AG09319 (cell line): ENCODE results near the gene USPL1.

ENCODE experiments used
- DNase-seq: peaks from one replicate; pipeline ENCODE4 v3.0.0-alpha.2; 2010; ENCODE audit warnings: low read depth; ENCODE audit errors: extremely low read depth
- TF ChIP-seq, protein P1 (sequence below): IDR thresholded peaks from 2 replicates; pipeline ENCODE4 v1.5.1; 2011; ENCODE audit warnings: low read depth, mild to moderate bottlenecking, inconsistent platforms, low read length, moderate library complexity

The USPL1 gene

DNA sequence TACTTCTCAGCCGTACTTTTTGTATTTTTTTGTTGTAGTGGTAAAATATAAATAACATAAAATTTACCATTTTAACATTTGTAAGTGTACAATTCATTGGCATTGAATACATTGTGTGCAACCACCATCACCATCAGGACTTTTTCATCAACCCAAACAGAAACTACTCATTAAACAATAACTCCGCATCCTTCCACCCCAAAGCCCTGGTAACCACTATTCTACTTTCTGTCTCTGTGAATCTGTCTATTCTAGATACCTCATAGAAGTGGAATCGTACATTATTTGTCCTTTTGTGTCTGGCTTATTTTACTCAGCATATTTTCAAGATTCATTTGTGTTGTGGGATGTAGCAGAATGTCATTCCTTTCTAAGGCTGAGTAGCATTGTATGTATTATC, 38.5 kb downstream of the USPL1 start:
- no peak for DNase-seq
- TF ChIP-seq, protein P1, sequence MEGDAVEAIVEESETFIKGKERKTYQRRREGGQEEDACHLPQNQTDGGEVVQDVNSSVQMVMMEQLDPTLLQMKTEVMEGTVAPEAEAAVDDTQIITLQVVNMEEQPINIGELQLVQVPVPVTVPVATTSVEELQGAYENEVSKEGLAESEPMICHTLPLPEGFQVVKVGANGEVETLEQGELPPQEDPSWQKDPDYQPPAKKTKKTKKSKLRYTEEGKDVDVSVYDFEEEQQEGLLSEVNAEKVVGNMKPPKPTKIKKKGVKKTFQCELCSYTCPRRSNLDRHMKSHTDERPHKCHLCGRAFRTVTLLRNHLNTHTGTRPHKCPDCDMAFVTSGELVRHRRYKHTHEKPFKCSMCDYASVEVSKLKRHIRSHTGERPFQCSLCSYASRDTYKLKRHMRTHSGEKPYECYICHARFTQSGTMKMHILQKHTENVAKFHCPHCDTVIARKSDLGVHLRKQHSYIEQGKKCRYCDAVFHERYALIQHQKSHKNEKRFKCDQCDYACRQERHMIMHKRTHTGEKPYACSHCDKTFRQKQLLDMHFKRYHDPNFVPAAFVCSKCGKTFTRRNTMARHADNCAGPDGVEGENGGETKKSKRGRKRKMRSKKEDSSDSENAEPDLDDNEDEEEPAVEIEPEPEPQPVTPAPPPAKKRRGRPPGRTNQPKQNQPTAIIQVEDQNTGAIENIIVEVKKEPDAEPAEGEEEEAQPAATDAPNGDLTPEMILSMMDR = no peak

DNA sequence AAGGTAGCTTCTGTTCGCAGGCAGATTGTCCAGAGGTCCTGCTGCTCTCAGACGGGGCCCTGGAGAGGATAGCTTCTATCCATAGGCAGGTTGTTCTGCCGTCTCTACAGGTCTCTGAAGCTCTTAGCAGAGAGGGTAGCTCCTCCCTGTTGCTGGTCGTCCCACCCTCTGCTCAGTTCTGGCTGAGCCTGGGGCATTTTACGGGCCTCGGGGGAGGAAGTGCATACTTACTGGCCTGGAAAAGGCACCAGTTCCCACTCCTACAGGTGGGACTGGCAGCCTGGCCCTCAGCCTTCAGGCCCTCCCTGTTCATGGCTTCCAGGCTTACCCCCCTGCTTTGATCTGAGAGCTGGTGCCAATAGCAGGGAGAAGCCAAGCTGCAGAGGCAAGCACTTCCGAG, 42.3 kb downstream of the USPL1 start:
- no peak for DNase-seq
- TF ChIP-seq, protein P1 = no peak

DNA sequence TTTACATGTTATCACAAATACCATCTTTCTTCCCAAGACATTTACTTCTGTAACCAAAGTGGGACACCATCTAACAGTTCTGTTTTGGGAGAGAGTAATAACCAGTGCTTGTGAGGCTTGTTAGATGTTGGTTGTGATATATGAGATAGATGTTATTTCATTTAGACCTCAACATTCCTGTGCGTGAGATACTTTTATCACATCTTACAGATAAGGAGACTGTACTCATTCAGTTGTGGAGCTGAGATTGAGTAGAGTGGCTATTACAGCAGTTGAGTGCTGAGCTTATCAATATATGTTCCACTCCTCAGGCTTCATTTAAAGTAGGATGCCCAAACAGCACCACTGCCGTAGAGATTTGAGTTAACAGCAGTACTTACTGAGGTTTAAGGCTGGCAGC, 43.1 kb downstream of the USPL1 start:
- TF ChIP-seq, protein P1 = no peak
- DNase-seq = no peak

DNA sequence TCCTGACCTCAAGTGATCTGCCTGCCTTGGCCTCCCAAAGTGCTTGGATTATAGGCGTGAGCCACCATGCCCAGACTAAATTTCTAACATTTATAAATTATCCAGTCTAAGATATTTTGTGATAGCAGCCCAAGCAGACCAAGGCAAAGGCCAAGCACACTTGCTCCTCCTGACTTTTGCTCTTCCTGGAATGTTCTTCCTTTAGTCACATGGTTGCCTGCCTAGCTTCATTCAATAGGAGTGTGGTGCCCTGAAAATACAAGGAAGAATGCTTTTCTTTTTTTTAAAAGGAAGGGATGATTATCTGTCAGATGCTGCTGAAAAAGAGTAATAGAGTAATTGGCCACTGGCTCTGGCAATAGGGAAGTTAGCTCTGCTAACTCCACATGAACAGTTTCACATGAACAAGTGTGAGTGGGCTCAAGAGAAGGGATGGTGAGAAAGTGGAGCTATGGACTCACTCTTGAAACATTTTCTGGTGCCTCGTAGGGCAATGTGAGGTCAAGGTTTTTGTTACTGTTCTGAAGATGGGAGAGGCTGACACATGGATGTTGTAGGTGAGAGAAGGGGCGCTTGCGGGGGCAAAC, 47.1 kb downstream of the USPL1 start:
- TF ChIP-seq, protein P1 = no peak
- DNase-seq = no peak

DNA sequence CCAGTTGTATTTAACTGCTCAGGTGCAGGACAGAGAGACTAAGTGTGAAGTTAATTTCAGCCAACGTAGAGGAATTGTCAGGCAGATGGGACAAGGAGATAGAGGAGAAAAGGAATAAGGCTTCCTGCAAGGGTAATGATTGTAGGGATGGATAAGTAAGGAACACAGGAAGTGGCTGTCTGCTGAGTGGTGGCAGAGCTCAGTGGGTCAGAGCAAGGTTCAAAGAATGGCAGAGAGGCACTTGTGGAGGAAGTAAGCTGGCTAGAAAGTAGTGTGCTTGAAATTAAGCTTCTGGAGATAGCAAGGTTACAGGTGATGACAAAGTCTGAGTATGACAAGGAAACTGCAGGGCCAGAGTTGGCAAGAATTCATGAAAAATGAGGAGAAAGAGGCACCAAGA, 47.9 kb downstream of the USPL1 start:
- no peak for DNase-seq
- TF ChIP-seq, protein P1 = no peak

DNA sequence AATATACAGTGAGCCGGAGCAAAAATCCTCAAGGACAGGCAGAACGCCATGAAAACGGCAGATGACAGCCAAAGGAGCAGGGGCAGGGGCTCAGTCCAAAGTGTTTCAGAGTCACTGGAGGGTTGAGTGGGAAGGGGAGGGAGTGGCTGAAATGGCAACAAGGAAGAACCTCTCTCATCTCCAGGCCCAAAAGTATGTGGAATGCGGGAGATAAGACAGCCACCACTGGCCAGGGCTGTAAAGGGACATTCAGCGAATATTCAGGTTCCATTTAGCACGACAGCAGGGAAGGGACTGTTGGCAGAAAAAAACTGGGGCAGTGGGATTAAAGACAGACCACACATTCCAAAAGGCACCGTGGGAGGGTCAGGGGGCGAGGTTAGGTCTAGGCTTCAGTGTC, 48.4 kb downstream of the USPL1 start:
- TF ChIP-seq, protein P1 = no peak
- no peak for DNase-seq

DNA sequence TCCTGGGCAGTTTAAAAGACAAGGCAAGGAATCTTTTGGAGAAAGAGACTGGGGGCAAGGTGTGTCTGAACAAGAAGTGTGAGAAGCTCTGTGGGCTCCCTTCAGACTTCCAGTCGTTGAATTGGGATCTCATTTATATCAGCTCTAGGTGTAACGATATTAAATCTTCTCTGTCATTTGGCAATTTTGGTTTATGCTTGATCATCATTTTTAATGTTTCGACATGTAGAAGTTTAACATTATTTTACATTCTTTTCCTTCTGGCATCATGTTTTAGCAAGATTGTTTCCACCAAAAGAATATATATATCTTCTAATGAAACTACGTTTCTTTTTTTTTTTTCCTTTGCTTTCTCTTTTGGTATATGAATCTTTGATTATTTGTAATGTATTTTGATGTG, 49.3 kb downstream of the USPL1 start:
- TF ChIP-seq, protein P1 = no peak

More for the DNA sequence above, 49.3 kb downstream of the USPL1 start:
- DNase-seq = no peak
